Lower leg skin (tissue), 3 donors: Measurements from ENCODE around the gene PACS1.

ENCODE experiments used
- POLR2A ChIP-seq, 2 donors: fragments of 450-650 bp; IDR thresholded peaks; one replicate each; pipeline ENCODE4 v1.6.1; 2016 to 2017; ENCODE audit warnings: antibody characterized with exemption in 2 of 2, mild to moderate bottlenecking in 1 of 2, moderate library complexity in 1 of 2
- TF ChIP-seq, protein P1 (sequence below), 3 donors: fragments of 450-650 bp; IDR thresholded peaks; one replicate each; pipeline ENCODE4 v1.5.1; 2016; ENCODE audit warnings: antibody characterized with exemption in 3 of 3, mild to moderate bottlenecking in 3 of 3, moderate library complexity in 2 of 3

DNA sequence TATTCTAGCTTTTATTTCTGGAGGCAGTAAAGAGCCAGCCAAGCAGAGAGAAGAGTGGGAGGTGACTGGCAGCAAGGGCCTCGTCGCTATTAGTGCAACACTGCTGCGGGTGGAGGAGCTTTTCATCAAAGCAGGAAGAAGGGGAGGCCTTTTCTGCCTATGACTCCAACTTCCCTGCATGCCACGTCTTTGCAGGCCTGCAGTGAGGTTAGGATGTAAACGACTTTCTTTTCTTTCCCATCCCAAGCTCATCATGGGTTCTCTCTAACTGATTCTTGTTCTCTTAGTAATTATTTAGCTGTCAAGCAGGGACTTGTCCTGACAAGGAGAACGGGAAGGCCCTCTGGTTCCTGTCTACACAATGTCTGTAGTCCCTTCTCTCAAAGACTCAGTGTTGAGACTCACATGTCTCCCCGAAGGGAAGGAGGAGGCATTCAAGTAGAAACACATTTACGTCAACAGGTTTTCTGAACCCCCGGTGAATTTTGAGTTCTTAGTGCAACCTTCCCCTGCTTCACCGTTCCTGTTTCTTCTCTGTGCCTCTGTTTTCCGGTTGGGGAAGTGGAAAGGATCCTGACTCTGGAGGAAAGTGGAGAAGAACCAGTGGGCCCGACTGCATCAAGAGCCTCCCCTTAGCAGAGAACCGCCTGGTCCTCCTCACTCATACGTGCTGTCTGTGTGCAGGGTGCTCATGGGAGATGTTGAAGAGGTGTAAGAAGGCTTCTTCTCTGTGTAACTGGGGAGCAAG, 56.9 kb downstream of the PACS1 start:
- TF ChIP-seq, protein P1, sequence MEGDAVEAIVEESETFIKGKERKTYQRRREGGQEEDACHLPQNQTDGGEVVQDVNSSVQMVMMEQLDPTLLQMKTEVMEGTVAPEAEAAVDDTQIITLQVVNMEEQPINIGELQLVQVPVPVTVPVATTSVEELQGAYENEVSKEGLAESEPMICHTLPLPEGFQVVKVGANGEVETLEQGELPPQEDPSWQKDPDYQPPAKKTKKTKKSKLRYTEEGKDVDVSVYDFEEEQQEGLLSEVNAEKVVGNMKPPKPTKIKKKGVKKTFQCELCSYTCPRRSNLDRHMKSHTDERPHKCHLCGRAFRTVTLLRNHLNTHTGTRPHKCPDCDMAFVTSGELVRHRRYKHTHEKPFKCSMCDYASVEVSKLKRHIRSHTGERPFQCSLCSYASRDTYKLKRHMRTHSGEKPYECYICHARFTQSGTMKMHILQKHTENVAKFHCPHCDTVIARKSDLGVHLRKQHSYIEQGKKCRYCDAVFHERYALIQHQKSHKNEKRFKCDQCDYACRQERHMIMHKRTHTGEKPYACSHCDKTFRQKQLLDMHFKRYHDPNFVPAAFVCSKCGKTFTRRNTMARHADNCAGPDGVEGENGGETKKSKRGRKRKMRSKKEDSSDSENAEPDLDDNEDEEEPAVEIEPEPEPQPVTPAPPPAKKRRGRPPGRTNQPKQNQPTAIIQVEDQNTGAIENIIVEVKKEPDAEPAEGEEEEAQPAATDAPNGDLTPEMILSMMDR (IDR thresholded peaks at IDR 0.05) = no peak
- TF ChIP-seq POLR2A (IDR thresholded peaks at IDR 0.05) = no peak
